HG03565 (cell line): Measurements from ENCODE around the gene INPP5A.

Experiments used
- ATAC-seq: cut with Tn5 transposase; IDR thresholded peaks from one replicate; pipeline ENCODE4 v1.9.1; 2021; ENCODE audit warnings: mild to moderate bottlenecking, moderate library complexity; ENCODE audit not compliant: unreplicated experiment

Gene INPP5A

DNA sequence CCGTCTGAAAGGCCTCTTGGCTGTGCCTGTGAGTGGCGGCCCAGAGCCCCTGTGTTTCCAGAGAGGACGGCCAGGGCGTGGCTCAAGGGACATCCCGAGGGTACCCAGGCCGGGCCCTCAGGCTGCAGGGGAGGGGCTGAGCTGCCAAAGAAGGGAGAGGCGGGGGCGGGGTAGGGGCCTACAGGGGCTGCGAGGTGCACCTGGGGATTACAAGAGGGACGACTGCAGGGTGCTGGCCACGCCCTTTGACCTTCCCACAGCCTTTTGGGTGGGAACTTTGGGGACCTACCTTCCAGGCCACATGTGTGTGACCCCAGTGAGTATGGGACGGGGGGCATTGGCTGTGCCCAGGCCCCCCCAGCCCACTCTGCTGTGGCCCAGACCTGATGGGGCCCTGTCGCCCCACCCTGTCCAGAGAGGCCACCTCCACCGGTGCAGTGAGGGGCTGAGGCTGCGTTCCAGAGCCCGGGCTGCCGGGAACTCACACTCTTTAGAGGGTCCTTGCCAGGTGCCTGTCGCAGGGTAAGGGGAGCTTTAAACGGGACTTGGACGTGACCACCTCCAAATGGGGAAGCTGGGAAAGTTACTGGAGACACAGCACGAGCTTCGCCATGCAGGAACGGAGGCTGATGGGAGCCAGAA is 267.3 kb downstream of the INPP5A start:
- ATAC-seq, result no peak

DNA sequence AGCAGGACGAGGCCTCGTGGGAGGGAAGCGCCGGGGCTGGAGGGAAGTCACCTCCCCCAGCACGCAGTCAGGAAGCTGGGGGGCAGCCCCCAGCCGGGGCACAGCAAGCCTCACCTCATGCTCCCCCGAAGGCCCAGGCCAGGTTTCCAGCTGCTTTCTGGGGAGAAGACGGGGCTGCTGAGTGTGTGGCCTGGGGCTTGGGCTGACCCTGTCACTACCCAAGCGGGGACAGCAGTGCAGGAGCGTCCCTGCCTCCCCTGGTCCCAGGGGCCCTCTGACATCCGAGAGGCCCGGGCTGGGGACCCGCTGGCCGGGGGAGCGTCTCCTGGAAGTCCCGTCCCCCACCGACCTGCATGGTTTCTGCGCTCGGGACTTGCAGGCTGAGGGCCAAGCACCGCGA is 268.0 kb downstream of the INPP5A start:
- no peak for ATAC-seq

DNA sequence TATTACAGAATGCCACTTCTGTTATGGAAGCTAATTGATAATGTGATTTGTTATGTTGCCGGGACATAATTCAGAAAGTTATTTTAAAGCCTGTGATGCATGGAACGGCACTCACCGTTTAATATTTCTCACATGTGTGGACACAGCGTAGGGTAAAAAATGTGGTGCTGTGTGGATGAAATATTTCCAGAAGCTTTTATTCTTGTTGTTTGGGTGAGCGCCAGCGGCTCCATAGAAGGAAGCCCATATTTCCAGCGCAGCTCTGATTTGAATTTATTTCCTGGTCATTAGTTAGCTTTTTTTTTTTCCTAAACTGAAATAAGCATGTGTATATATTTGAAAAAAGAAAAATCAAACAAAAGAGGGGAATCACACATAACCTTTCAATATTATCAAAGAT is 268.5 kb downstream of the INPP5A start:
- no peak for ATAC-seq

DNA sequence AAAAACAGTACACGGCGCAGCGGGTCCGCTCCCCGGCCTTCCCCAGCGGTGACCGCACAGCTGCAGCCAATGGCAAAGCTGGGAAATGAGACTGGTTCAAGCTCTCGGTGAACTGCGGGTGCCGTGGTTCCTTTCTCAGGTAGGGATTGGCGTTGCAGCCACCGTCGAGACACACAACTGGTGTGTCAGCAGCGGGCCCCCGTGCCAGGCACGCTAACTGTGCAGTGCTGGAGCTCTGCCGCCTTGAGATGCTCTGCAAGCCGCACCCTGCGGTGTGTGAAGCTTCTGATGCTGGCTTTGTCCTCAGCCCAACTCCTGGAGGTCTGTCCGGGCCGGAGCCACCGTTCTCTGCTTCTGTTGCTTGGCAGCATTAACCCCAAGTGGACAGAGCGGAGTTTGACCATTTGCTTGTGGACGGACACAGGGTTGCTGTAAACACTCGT is 269.0 kb downstream of the INPP5A start:
- no peak for ATAC-seq

DNA sequence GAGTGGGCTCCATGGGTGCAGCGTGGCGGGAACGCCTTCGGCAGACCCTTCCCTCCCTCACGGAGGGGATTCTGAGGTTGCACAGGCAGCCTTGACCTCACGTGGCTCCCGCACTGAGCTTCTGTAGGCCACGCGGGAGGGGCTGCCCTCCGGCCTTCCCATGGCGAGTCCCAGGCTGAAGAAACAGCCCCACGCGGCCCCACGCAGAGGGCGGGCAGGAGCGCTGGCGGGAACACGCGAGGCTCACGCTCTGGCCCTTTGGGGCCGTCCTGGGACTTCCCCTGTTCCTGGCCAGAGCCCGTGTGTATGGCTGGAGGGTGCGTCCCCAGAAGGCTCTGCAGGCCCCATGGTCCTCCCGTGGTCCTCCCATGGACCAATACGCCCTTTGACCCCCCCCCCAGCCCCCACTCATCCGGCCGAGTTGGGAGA is 270.0 kb downstream of the INPP5A start:
- ATAC-seq, result no peak

DNA sequence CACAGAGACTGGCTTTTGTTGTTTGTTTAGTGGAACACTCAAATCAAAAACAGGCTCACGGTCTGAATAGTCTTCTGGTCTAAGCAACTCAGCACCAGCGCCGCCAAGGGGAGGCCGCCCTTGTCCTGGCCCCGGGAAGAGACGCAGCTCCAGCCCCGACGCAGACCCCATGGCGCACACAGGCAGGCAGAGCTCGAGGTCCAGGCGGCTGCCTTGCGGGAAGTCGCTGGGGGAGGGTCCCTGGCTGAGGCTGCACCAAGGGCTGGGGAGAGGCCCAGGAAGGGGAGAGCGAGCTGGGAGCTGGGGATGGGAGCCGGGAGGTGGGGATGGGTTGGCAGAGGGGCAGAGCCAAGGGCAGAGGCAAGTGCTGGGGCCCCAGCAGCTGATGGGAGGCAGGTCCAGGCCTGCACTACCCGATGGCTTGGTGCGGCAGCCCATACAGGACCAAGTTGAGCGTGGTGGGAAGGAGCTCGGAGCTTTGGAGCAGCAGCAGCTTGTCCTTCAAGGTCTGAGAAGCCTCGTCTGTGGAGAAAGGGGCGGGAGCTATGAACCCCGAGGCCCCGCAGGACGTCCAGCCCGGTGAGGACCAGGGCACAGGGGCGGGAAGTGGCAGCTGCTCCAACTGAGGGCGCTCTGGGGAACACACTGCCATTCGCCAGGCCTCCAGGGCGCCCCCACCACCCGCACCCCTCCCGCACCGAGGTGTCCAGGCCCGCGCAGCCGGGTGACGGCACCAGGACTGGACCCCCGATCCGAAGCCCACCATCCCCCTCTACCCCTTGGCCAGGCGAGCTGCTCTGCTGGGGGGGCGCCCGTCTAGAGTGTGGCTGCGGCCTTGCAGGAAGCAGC is 271.0 kb downstream of the INPP5A start:
- no peak for ATAC-seq

DNA sequence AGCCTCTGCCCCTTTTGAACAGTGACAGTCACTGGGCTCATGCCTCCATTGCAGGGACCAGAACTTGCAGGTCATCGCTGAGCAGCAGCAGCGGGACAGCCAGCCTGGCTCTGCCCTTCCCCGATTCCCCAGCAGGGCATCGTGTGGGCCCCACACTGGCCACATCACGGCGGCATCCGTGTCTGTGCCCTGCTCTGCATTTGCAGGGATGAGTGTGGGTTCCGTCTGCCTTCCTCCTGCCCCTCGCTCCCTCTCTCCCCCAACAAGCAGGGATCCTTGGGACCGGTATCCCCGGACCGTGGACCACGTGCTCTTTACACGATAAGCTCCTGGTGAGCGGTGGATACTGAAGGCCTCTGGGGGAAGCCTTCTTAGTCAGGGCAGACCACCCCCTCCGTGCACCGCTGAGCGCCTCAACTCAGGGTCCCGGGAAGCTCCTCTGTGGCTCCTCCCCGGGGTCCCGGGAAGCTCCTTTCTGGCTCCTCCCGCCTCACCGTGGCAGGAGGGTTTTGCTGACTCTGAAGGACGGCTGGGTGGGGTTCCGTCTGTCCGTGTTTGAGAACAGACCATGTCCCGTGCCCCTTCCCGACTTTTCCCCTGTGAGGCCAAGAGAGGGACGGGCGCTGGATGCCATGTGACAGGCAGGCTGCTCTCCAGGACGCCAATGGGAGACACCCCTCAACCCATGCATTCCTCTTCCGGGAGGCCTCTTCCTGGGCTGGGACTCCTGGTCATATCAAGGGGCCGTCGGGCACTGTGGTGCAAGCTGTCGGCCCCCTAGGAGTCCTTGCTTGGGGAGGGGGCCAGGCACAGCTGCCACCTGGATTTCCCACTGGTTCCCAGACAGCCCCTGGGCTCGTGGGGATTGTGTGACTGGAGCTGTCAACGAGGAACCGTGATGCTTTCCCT is 271.9 kb downstream of the INPP5A start:
- no peak for ATAC-seq

DNA sequence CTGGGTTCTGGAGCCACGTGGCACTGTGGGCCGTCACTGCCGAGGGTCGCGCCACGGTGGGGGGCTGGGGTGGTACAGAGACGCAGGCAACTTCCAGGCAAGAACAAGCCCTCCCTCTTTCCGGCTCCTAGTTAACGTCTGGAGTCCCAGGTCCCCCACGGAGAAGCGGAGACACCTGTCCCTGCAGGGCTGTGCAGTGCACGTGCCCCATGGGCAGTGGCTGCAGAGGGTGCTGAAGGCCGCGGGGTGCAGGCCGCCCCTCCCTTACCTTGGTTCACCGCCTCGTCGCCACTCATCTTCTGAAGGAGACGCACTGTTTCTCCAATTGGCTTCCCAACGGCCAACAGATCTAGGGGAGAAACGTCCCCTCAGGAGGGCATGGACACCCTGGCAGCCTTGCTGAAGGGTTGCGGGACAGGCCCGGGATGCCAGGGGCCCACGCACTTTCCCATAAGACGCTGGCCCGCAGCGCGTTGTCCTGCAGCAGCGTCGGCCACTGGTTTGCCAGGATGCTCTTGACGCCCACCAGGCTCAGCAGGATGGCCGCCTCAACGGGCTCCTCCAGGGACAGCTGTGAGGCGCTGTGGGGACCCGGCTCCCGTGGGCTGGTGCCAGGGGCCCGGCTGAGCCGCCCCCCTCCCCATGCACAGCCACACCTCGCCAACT is 272.7 kb downstream of the INPP5A start:
- ATAC-seq, result no peak

DNA sequence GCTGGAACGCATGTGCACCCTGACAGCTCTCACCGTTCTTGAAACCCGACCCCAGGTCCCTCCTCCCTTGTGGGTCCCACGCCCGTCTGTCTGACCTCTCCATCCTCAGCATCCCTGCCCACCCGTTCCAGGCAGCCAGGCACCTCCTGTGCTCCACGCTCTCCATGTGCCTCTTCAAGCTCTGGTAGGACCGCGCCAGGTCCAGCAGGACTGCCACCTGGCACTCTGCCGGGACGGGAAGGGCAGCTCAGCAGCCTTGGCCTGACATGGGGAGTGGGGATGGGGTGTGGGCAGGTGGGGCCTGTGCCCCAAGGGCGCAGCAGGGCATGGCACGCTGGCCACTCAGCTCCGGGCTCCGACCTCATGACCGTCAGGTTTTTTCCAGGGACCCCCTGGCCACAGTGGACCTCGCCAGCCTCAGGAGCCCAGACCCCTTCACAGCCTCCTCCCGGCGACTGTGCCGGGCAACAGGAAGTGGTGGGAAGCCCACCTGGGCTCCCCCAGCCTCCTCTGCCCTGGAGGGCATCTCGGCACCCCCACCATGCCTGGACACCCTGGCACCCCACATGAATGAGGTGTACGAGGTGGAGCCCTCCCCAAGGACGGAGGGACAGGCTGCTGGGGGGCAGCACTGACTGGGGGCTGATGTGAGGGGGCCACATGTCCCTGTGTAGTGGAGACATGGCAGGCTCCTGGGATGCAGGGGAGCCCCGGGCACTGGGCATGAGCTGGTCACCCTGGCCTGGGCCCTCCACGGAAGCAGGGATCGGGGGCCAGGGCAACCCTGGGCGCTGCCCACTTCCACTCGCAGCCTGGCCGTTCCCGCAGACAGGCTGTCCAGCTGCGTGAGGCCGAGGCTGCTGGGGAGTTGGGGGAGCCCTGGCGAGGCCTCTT is 273.5 kb downstream of the INPP5A start:
- ATAC-seq, result no peak

DNA sequence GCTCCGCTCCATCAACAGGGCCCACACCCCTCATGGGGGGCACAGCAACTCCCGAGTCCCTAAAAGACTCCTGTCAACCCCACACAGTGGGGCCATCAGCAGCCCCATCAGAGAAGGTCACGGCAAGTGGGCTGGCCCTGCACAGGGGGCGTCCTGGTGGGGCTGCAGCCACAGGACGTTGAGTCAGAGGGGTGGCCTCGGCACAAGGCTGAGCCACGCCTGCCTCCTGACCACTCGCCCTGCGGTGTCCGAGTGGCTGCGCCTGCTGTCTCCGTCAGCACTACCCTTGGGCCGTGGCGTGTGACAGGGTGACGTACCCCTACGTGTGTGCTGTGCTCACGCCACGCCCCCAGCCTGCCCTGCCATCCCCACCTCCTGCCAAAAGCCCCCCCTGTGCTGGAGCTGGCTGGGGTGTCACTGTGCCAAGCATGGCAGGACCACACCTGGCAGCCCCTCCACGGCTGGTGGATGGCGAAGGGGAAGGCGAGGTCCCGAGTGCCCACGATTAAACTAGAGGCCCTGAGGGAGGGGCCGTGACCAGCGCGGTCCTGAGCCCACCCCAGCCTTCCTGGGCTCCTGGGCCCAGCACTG is 274.4 kb downstream of the INPP5A start:
- no peak for ATAC-seq

DNA sequence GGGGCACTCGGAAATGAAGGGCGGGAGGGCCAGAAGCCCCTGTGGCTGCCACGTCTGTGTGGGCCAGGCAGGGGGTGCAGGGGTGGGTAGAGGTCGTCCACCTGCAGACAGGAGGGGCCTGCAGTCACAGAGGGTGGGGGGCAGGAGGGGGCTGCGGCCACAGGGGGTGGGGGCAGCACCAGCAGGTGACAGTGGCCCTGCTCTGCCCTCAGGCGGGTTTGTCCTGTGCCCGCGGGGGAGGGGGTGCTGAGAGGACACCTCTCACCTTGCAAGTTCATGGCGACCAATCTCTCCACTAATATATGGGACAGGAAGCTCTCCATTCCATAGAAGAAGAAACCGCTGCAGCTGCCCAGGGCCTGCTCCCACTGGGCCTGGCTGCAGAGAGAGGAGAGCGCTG is 274.9 kb downstream of the INPP5A start:
- ATAC-seq, result no peak

DNA sequence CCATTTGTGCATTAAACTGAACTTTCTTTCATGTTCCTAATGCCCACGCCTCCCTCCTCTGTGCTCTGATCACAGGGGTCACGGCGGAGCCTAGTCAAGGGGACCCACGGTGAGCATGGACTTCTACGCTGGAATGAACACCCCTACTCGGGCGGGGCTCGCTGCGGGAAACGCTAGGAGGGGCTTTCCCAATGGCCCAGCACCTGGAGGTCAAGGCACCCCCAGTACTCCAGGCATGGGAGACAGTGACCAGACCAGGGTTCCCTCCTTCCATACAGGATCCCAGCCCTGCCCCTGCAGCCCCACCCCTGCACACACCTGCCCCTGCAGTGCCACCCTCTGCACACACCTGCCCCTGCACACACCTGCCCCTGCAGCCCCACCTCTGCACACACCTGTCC is 275.4 kb downstream of the INPP5A start:
- ATAC-seq, result no peak

DNA sequence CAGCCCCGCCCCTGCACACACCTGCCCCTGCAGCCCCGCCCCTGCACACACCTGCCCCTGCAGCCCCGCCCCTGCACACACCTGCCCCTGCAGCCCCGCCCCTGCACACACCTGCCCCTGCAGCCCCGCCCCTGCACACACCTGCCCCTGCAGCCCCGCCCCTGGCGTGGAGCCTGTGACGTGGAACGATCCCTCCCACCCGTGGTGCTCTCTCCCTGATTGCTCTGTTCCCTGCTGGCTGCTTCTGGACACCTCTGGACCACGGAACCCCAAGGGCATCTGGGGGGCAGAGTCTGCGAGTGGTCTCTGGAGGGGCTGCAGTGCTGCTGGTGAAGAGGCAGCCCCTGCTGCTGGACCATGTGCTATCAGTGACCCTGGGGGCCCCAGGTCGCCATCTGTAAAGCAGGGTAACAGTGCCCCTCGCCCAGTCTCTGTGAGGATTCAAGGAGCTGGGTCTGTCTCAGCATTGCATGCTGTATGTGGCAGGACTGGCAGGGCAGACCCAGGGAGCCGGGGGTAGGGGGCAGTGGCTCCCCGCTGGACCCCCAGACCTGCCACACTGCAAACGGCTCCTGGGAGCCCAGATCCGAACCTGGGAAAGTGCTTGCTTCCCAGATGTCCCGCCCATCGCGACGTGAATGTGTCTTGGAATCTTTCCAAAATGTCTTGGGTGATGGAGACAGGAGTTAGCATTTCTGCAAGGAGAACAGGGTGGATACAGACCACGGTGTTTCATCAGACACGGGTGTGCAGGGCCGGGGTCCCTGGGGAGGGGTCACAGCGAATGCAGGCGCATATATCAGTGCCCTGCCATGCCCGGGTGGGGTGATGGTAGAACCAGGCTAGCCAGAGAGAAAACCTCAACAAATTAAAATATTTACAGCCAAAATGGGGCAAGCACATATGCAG is 276.2 kb downstream of the INPP5A start:
- no peak for ATAC-seq

DNA sequence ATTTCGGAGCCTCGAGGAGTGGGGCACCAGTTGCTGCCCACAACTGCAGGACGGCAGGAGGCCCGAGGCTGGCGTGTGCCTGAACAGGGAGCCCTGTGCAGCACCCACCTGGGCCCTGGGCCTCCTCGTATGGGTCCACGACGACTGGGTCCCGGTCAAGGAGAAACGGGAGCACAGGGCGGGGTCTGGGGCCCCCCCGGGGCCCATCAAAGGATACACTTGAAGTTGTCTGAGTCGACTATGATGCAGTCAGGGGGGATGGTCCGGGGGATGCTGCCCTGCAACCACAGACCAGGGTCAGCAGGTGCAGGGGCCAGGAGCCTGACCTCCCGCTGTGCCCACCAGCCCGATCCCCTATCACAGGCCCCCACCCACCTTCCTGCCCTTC is 276.9 kb downstream of the INPP5A start:
- ATAC-seq, result no peak

DNA sequence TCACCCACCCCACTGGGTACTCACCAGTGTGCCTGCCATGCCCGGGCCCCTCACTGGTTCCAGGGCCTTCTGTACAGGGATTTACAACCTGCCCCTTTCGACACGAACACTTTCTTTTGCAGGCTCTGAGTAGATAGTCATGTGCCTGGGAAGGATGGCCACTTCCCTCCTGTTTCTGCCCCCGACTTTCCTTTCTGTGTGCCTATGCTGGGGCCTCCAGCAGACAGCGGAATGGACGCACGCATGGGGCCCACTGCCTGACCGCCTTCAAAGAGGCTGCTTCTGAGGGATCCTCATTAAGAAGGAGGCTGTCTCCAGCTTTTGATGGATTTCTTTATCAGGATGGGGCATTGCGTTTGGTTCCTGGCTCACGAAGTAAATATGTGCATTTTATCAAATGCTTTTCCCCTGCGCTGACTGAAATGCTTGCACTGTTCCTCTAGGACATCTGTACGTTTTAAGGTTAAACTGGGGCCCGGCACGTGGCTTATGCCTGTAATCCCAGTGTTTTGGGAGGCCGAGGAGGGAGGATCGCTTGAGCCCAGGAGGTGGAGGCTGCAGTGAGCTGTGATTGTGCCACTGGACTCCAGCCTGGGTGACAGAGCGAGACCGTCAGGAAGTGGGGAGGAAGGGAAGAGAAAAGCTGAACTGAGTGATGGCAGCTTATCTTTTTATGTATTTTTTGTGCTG is 277.7 kb downstream of the INPP5A start:
- no peak for ATAC-seq

DNA sequence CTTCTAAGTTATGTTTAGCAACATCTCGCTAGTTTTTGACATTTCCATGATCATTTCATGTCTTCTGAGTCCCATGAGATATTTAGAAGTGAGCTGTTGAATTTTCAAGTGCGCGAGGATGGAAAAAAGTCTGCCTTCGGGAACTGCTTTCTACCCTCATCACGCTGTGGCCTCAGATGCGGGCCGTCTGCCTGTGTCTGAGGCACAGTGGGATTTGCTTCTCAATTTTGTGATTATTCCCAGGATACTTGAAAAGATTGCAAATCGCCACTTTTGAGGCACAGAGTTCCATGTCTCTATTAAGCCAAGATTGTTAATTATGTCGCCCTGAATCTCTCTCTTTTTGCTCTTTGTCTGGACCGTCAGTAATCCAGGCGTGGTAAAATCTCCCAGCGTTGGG is 279.1 kb downstream of the INPP5A start:
- no peak for ATAC-seq

DNA sequence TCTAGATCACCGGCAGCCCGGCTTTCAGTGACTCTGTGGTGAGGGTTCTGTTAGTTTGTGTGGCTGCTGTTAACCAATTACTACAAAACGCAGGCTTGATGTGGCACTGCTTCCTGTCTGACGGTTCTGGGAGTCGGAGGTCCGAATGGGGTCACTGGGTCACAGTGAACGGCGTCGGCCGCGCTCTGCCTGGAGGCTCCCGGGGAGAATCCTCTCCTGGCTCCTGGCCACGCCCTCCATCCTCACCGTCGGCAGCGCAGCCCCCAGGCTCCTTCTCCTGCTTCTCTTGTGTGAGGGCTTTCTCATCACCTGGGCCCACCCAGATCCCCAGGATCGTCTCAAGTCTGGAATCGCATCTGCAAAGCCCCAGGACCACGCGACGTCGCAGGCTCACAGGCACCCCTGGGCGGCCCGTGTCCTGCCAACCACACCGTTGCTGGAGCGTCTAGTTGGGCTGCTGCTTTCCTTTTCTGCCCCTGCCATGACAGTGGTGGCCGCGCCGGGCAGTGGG is 280.2 kb downstream of the INPP5A start:
- no peak for ATAC-seq

DNA sequence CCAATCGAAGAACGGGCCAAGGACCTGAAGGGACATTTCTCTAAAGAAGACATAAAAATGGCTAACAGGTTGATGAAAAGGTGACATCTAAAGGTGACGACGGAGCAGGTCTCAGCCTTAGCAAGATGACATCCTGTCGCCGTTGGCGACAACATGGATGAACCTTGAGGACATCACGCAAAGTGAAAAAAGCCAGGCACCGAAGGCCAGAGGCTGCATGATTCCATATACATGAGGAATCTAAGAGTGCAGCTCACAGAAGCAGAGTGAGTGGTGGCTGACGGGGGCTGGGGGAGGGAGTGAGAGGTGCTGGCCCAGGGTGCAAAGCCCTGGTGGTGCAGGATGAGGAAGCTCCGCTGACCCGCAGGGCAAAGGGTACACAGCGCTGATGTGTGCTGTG is 282.5 kb downstream of the INPP5A start:
- ATAC-seq, result no peak
